ENCODE data around the gene RNF151. TPM values are rescaled to one million over a fixed set of nuclear protein-coding genes. Genes with fewer than 3 reads are reported as not detected.
"Not testable (repeated sequence)": the region's sequence is repeated elsewhere in the genome, so short reads cannot be mapped to it uniquely, and the experiment has no call there.

RNF151 gene
- total RNA-seq, 1 experiment from 2014 or later: not detected

DNA sequence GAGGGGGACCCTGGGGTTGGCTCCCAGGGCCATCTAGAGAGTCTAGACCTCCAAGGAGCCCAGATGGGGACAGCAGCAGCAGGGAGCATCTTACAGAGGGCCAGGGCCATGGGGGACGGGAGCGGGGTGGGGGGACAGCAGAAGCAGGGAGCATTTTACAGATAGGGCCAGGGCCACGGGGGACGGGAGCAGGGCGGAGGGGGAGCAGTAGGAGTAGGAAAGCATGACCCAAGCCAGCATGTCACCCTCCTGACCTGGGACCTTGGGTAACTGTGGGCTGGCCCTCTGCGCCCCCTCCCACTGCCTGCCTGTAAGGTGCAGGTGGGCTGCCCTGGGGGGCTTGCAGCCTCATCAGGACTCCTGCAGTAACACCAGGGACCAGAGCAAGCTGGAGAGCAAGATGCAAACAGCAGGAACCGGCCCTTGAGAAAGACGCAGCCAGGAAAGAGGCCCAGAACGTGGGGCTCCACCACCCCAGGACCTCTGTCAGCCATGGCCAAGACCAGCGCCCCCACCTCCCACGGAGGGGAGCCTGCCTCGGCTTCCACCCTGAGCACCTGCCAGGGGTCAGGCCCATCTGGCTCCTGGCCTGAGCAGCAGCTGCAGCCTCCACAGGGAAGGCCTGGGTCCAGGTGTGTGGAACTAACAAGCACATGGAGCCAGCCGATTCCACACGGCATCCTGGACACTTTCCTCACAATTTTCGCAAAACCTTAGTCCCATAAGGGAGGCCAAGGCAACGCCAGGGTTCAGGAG lies 40.6 kb downstream of the RNF151 start:
- no peak for DNase-seq (ENCODE audit: low spot score)

DNA sequence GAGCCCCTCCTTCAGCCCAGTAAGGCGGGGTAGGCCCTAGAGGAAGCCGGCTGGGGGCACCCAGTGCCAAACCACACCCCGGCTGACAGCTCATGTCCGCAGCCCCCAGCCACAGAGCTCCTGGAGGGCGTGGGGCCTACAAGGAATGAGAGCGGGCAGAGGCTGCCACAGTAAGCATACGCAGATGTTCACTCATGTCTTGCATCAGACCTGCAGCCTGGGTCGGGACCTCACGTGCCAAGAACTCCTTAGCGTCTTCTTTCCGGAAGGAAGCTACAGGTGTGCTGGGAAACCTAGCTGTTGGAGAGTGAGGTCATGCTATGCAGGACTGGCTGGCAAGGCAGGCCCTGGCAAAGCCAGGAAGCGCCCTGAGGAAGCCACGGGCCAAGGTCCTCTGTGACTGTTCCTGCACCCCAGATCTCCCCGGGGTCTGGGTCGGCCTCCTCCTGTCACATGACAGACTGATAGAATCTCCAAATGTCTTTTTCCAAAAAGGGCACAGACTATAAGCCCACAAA lies 41.4 kb downstream of the RNF151 start:
- DNase-seq (ENCODE audit: low spot score): peak; percentile 77

DNA sequence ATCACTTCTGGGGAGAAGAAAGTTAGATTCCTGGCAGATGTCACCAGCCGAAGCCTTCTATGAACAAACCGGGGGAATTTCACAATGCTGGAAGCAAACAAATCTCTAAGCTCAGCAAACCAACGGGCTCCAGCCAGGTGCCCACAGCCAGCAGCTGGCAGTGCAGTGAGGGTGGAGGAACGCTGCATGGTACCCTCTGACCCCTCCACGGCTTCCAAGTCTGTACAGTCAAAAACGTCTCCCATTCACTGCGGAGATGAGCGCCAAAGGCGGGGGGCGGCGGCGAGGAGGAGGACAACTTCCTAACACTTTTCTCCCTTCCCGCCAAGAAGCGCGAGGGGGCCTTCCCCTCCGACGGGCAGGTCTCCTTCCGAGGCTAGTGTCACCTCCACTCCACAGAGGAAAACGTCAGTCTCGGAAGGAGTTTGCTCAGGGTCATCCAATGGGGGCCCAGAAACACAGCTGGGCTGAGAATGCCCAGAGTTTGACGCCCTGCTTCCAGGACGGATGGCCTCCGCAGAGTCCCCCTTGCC lies 42.0 kb downstream of the RNF151 start:
- DNase-seq (ENCODE audit: low spot score): no peak

- no peak for DNase-seq (ENCODE audit: low spot score)
These were observed 42.6 kb downstream of the RNF151 start for GRCh38 chr16:2009164-2009711.

DNA sequence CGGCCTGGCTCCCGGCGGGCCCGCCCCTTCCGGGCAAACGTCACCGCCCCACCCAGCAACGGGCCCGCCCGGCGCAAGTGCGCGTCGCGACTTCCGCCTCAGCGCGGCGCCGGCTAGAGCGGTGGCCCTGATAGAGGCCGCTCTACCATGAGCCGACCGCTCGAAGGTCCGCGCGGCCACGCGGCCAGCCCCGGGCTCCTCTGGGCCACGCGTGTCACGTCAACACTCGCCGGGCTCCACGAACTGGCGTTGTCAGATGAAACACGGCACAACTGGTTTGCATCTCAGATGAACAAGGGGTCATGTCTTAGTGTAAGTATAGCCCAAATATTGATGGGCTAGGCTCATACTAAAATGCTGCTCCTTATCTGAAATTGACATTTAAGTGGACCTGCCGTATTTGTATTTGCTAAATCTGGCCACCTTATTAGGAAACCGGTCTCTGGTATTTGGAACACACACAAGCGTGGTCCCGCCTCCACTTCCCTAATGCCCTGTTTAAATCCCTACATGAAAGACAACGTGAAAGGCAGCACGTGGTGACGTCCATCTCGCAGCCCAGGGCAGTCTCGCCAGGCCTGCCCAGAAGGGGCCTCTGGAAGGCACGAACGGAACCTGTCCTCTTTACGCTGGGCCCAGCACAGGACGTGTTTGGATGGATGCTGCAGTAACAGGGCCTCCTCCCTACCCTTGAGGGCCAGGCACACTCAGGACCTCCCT lies 43.3 kb downstream of the RNF151 start, which contains the start of gene ZNF598:
TSS of gene ZNF598 (minus strand) at position 31 of the 720 bp plus-strand sequence.
- DNase-seq (ENCODE audit: low spot score): peak; percentile 61

- DNase-seq (ENCODE audit: low spot score): not testable (repeated sequence)
These were observed 45.1 kb downstream of the RNF151 start for GRCh38 chr16:2011726-2012125.

DNA sequence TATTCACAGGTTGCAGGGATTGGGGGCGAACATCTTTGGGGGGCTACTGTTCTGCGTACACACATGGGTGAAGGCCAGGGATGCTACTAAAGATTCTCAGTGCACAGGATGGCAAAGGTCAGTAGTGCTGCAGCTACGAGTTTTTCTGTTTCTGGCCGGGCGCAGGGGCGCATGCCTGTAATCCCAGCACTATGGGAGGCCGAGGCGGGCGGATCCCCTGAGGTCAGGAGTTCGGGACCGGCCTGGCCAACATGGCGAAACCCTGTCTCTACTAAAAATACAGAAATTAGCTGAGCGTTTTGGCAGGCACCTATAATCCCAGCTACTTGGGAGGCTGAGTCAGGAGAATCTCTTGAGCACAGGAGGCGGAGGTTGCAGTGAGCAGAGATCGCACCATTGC lies 46.9 kb downstream of the RNF151 start:
- DNase-seq (ENCODE audit: low spot score): no peak

GRCh38 chr16:2015117-2015946 lies 48.7 kb downstream of the RNF151 start:
- peak; percentile 92 for DNase-seq (ENCODE audit: low spot score)

GRCh38 chr16:2015947-2016208 lies 49.2 kb downstream of the RNF151 start:
- DNase-seq (ENCODE audit: low spot score): no peak

- no peak for DNase-seq (ENCODE audit: low spot score)
These were observed 49.8 kb downstream of the RNF151 start for GRCh38 chr16:2016407-2016922.

Other genes with a start within 250 kb of the RNF151 start
- 1.3 and 4.6 TPM in 2 replicates for gene NME3, start 195.3 kb upstream of the RNF151 start, total RNA-seq (2014; rRNA removed; shearing (Covaris generic))
- gene EME2, start 194.0 kb upstream of the RNF151 start, total RNA-seq (2014; rRNA removed; shearing (Covaris generic)): 7.8 and 15.8 TPM in 2 replicates
- 208 and 223 TPM in 2 replicates for gene MRPS34, start 193.7 kb upstream of the RNF151 start, total RNA-seq (2014; rRNA removed; shearing (Covaris generic))
- gene SPSB3, start 184.3 kb upstream of the RNF151 start, total RNA-seq (2014; rRNA removed; shearing (Covaris generic)): 36.7 and 37.9 TPM in 2 replicates
- gene NUBP2, start 183.9 kb upstream of the RNF151 start, total RNA-seq (2014; rRNA removed; shearing (Covaris generic)): 161 and 195 TPM in 2 replicates
- not detected in 2 replicates for gene IGFALS, start 173.2 kb upstream of the RNF151 start, total RNA-seq (2014; rRNA removed; shearing (Covaris generic))
- 85.2 and 163 TPM in 2 replicates for gene HAGH, start 140.0 kb upstream of the RNF151 start, total RNA-seq (2014; rRNA removed; shearing (Covaris generic))
- gene FAHD1, start 139.7 kb upstream of the RNF151 start, total RNA-seq (2014; rRNA removed; shearing (Covaris generic)): 77.1 and 89.7 TPM in 2 replicates
- 0.38 TPM in 1 of 2 replicates, not detected in the other for gene MEIOB, start 94.7 kb upstream of the RNF151 start, total RNA-seq (2014; rRNA removed; shearing (Covaris generic))
- gene HS3ST6, start 48.4 kb upstream of the RNF151 start, total RNA-seq (2014; rRNA removed; shearing (Covaris generic)): not detected in 2 replicates
- 15.6 and 22.5 TPM in 2 replicates for gene MSRB1, start 23.7 kb upstream of the RNF151 start, total RNA-seq (2014; rRNA removed; shearing (Covaris generic))
- 0.67 TPM in 1 of 2 replicates, not detected in the other for gene RPL3L, start 12.2 kb upstream of the RNF151 start, total RNA-seq (2014; rRNA removed; shearing (Covaris generic))
- gene NDUFB10, start 7.3 kb upstream of the RNF151 start, total RNA-seq (2014; rRNA removed; shearing (Covaris generic)): 367 and 415 TPM in 2 replicates
- gene RPS2, start 2.0 kb upstream of the RNF151 start, total RNA-seq (2014; rRNA removed; shearing (Covaris generic)): 1,909 and 2,123 TPM in 2 replicates
- gene TBL3, start 5.2 kb downstream of the RNF151 start, total RNA-seq (2014; rRNA removed; shearing (Covaris generic)): 73.6 and 82.8 TPM in 2 replicates
- 0.19 TPM in 1 of 2 replicates, not detected in the other for gene NOXO1, start 14.6 kb downstream of the RNF151 start, total RNA-seq (2014; rRNA removed; shearing (Covaris generic))
- gene GFER, start 17.3 kb downstream of the RNF151 start, total RNA-seq (2014; rRNA removed; shearing (Covaris generic)): 24.1 and 36.1 TPM in 2 replicates
- 21.8 and 29.3 TPM in 2 replicates for gene SYNGR3, start 23.1 kb downstream of the RNF151 start, total RNA-seq (2014; rRNA removed; shearing (Covaris generic))
- 23.5 and 26.9 TPM in 2 replicates for gene ZNF598, start 43.0 kb downstream of the RNF151 start, total RNA-seq (2014; rRNA removed; shearing (Covaris generic))
- gene NPW, start 52.9 kb downstream of the RNF151 start, total RNA-seq (2014; rRNA removed; shearing (Covaris generic)): 0.14 TPM in 1 of 2 replicates, not detected in the other
- 124 and 154 TPM in 2 replicates for gene NHERF2, start 60.0 kb downstream of the RNF151 start, total RNA-seq (2014; rRNA removed; shearing (Covaris generic))
- 67.8 and 77.4 TPM in 2 replicates for gene NTHL1, start 81.0 kb downstream of the RNF151 start, total RNA-seq (2014; rRNA removed; shearing (Covaris generic))
- gene TSC2, start 81.1 kb downstream of the RNF151 start, total RNA-seq (2014; rRNA removed; shearing (Covaris generic)): 46.3 and 47.7 TPM in 2 replicates
- 46.4 and 71.1 TPM in 2 replicates for gene PKD1, start 169.0 kb downstream of the RNF151 start, total RNA-seq (2014; rRNA removed; shearing (Covaris generic))
- gene RAB26, start 181.8 kb downstream of the RNF151 start, total RNA-seq (2014; rRNA removed; shearing (Covaris generic)): not detected in 2 replicates
- gene TRAF7, start 188.9 kb downstream of the RNF151 start, total RNA-seq (2014; rRNA removed; shearing (Covaris generic)): 97.7 and 107 TPM in 2 replicates
- 0.46 and 1.5 TPM in 2 replicates for gene CASKIN1, start 229.7 kb downstream of the RNF151 start, total RNA-seq (2014; rRNA removed; shearing (Covaris generic))
- 43.2 and 64.5 TPM in 2 replicates for gene MLST8, start 238.6 kb downstream of the RNF151 start, total RNA-seq (2014; rRNA removed; shearing (Covaris generic))
- gene BRICD5, start 244.0 kb downstream of the RNF151 start, total RNA-seq (2014; rRNA removed; shearing (Covaris generic)): 7.0 and 7.5 TPM in 2 replicates
- 35.4 and 43.4 TPM in 2 replicates for gene PGP, start 248.0 kb downstream of the RNF151 start, total RNA-seq (2014; rRNA removed; shearing (Covaris generic))

Data from A172 (cell line).